Measurements from ENCODE around the gene GAS7.

GRCh38 chr17:10029129-10029528 lies 169.3 kb downstream of the GAS7 start:
- TF ChIP-seq CTCF (IDR thresholded peaks at IDR 0.05; ENCODE audit: insufficient read depth, low read length) = no peak
- TF ChIP-seq POLR2AphosphoS5 (IDR thresholded peaks at IDR 0.05; ENCODE audit: low read depth) = no peak
- no peak for TF ChIP-seq REST (IDR thresholded peaks at IDR 0.05; ENCODE audit: insufficient replicate concordance, low read depth)
- TF ChIP-seq GABPA (IDR thresholded peaks at IDR 0.05; ENCODE audit: low read depth) = no peak
